HG03558 (cell line): Measurements from ENCODE around the gene NCLN.
"Not testable (repeated sequence)": the region's sequence is repeated elsewhere in the genome, so short reads cannot be mapped to it uniquely, and the experiment has no call there.

Source experiments
- ATAC-seq: cut with Tn5 transposase; IDR thresholded peaks from one replicate; pipeline ENCODE4 v1.9.1; 2021; ENCODE audit warnings: moderate number of reproducible peaks; ENCODE audit not compliant: unreplicated experiment; ENCODE audit errors: extremely low read depth

The NCLN gene

GRCh38 chr19:3196064-3196932 lies 10.6 kb downstream of the NCLN start:
- no peak for ATAC-seq

GRCh38 chr19:3196933-3197205 lies 11.1 kb downstream of the NCLN start:
- ATAC-seq = no peak

GRCh38 chr19:3198901-3199700 lies 13.4 kb downstream of the NCLN start:
- no peak for ATAC-seq

- ATAC-seq = no peak
Measured at GRCh38 chr19:3201072-3201700, 15.5 kb downstream of the NCLN start.

- no peak for ATAC-seq
Measured at GRCh38 chr19:3201911-3202310, 16.2 kb downstream of the NCLN start.

GRCh38 chr19:3202346-3202745 lies 16.6 kb downstream of the NCLN start:
- no peak for ATAC-seq

- not testable (repeated sequence) for ATAC-seq
Measured at GRCh38 chr19:3202895-3203294, 17.2 kb downstream of the NCLN start.

- ATAC-seq = no peak
Measured at GRCh38 chr19:3203805-3204645, 18.3 kb downstream of the NCLN start.

GRCh38 chr19:3204646-3205275 lies 19.0 kb downstream of the NCLN start:
- ATAC-seq = no peak

GRCh38 chr19:3206216-3206953 lies 20.7 kb downstream of the NCLN start:
- no peak for ATAC-seq

- no peak for ATAC-seq
Measured at GRCh38 chr19:3207461-3208242, 21.9 kb downstream of the NCLN start.

- no peak for ATAC-seq
Measured at GRCh38 chr19:3208317-3209207, 22.8 kb downstream of the NCLN start.

- no peak for ATAC-seq
Measured at GRCh38 chr19:3210347-3211017, 24.8 kb downstream of the NCLN start.

- ATAC-seq = no peak
Measured at GRCh38 chr19:3211191-3211590, 25.5 kb downstream of the NCLN start.

GRCh38 chr19:3213159-3213558 lies 27.4 kb downstream of the NCLN start:
- ATAC-seq = no peak

- no peak for ATAC-seq
Measured at GRCh38 chr19:3216874-3217273, 31.1 kb downstream of the NCLN start.

GRCh38 chr19:3220576-3220975 lies 34.8 kb downstream of the NCLN start:
- no peak for ATAC-seq
